Transverse colon (tissue), 4 donors: ENCODE data around the gene C10orf67. TPM values are rescaled to one million over a fixed set of nuclear protein-coding genes. Genes with fewer than 3 reads are reported as not detected.

Experiments
- DNase-seq: peaks from one replicate; pipeline ENCODE4 v3.0.0-alpha.2; 2019
- H3K27ac ChIP-seq, 4 donors: fragments of 200-600 bp; sonication (generic); 2 replicates each; pipeline ENCODE4 v1.5.1; 2016 to 2018; ENCODE audit warnings: inconsistent platforms in 4 of 4
- H3K27me3 ChIP-seq: fragments of 200-600 bp; sonication (generic); 2 replicates; pipeline ENCODE4 v1.5.1; 2017; ENCODE audit warnings: inconsistent platforms
- H3K36me3 ChIP-seq, 4 donors: fragments of 200-600 bp; sonication (generic); 2 replicates each; pipeline ENCODE4 v1.5.1; 2017 to 2019; ENCODE audit warnings: inconsistent platforms in 4 of 4
- H3K4me1 ChIP-seq, 4 donors: fragments of 200-600 bp; sonication (generic); 2 replicates each; pipeline ENCODE4 v1.5.1; 2017 to 2020; ENCODE audit warnings: inconsistent platforms in 4 of 4
- H3K4me3 ChIP-seq, 4 donors: fragments of 200-600 bp; sonication (generic); 1 replicate in 1 of 4; 2 replicates in 3 of 4; pipeline versions ENCODE4 v1.5.1 to v1.6.1; 2017 to 2019; ENCODE audit warnings: inconsistent platforms in 4 of 4
- H3K9me3 ChIP-seq, 2 donors: fragments of 200-600 bp; sonication (generic); 2 replicates each; pipeline ENCODE4 v1.5.1; 2017 to 2019; ENCODE audit warnings: inconsistent platforms in 2 of 2
- EP300 ChIP-seq: sonication (generic); formaldehyde crosslinking; IDR thresholded peaks from one replicate; pipeline ENCODE4 v1.6.1; 2017; ENCODE audit warnings: antibody characterized with exemption, low read depth
- POLR2A ChIP-seq: fragments of 450-650 bp; IDR thresholded peaks from one replicate; pipeline ENCODE4 v1.6.1; 2016; ENCODE audit warnings: antibody characterized with exemption, mild to moderate bottlenecking, moderate library complexity
- POLR2AphosphoS5 ChIP-seq, 3 donors: sonication (generic); formaldehyde crosslinking; IDR thresholded peaks; one replicate each; pipeline ENCODE4 v1.6.1; 2016; ENCODE audit warnings: antibody characterized with exemption in 3 of 3
- WGBS, 2 donors: methylation state at CpG; one replicate each; pipeline ENCODE4 v1.1.5; 2018; ENCODE audit warnings: low coverage in 1 of 2; 5-methylcytosine and 5-hydroxymethylcytosine counted together
- in situ Hi-C, 4 donors: fragments of 200-750 bp; cut with MboI; loops; one replicate each; pipeline versions ENCODE4 v1.15.0 to v1.15.1; 2017; ENCODE audit warnings: low sequenced_read_pairs in 3 of 4, low pct_ligation_motif_present in 1 of 4, low pct_unique_long_range_greater_than_20kb in 1 of 4
- intact Hi-C: fragments of 100-400 bp; cut with DNase I; formaldehyde crosslinking; loops from one replicate; pipeline ENCODE4 v1.15.1; 2023; ENCODE audit warnings: low total_unique reads
- small RNA-seq, 4 donors: library from RNA; depleted of rRNA; stranded (forward); fragments of <200 nt; gene quantifications; one replicate each; pipeline ENCODE3, GENCODE V24; 2016
- total RNA-seq, 4 donors: library from RNA; depleted of rRNA; stranded (reverse); fragments of >200 nt; gene quantifications; one replicate each; pipeline ENCODE4 v1.1.0, GENCODE V29; 2016
- TF ChIP-seq, protein P1 (sequence below), 5 experiments: fragments of 200-600 bp in 3 of 5; fragments of 450-650 bp in 2 of 5; sonication (generic) in 3 of 5; IDR thresholded peaks; 1 replicate in 2 of 5; 2 replicates in 3 of 5; pipeline ENCODE4 v1.5.1; 2016 to 2017; ENCODE audit warnings: antibody characterized with exemption in 5 of 5, inconsistent platforms in 3 of 5, mild to moderate bottlenecking in 2 of 5, moderate library complexity in 1 of 5

Gene C10orf67
- total RNA-seq, 4 donors from 2014 or later = not detected

DNA sequence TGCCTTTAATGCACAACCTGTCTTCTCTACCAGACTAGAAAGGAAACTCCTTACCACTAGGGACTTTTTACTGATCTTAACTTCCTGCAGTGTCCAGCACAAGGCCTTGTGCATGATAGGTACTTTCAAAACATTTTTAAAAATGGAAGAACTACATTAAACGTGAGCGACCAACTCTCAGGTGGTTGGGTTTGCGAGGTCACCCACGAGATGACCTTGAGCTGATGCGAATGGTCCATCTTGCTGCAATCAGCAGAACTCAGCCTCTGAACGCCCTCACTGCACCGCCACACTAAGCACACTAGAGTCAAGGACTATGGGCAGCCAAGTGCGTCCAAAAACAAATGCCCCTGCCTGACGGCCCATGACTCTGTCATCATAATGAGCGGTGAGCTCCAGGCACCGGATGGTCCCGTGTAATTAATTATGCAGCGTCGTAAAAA, 187.3 kb downstream of the C10orf67 start:
- H3K36me3 ChIP-seq = no peaks in the 10 kb centered on the region
- peaks cover 0 to 4% (median 0%) of the 10 kb centered on the region in 4 donors for H3K4me1 ChIP-seq
- no peak for DNase-seq
- H3K9me3 ChIP-seq = no peaks in the 10 kb centered on the region
- TF ChIP-seq POLR2AphosphoS5 (IDR thresholded peaks at IDR 0.05) (no peak), EP300 (no peak), POLR2A (no peak)
- TF ChIP-seq, protein P1, sequence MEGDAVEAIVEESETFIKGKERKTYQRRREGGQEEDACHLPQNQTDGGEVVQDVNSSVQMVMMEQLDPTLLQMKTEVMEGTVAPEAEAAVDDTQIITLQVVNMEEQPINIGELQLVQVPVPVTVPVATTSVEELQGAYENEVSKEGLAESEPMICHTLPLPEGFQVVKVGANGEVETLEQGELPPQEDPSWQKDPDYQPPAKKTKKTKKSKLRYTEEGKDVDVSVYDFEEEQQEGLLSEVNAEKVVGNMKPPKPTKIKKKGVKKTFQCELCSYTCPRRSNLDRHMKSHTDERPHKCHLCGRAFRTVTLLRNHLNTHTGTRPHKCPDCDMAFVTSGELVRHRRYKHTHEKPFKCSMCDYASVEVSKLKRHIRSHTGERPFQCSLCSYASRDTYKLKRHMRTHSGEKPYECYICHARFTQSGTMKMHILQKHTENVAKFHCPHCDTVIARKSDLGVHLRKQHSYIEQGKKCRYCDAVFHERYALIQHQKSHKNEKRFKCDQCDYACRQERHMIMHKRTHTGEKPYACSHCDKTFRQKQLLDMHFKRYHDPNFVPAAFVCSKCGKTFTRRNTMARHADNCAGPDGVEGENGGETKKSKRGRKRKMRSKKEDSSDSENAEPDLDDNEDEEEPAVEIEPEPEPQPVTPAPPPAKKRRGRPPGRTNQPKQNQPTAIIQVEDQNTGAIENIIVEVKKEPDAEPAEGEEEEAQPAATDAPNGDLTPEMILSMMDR (IDR thresholded peaks at IDR 0.05) = no peak
- H3K4me3 ChIP-seq = no peak overlapping the region
- in situ Hi-C loops = loop anchor here in 2 of 4 donors (25.0 kb wide), 2 partner anchors 380 to 1405 kb away; no protein-coding TSS in a partner anchor
- 46 to 49% methylated on average over 9 to 14 of the region's 14 CpGs for WGBS, 2 donors
- H3K27ac ChIP-seq = no peak overlapping the region
- peaks cover 10% of the 10 kb centered on the region for H3K27me3 ChIP-seq
- intact Hi-C loops = no loop called here

DNA sequence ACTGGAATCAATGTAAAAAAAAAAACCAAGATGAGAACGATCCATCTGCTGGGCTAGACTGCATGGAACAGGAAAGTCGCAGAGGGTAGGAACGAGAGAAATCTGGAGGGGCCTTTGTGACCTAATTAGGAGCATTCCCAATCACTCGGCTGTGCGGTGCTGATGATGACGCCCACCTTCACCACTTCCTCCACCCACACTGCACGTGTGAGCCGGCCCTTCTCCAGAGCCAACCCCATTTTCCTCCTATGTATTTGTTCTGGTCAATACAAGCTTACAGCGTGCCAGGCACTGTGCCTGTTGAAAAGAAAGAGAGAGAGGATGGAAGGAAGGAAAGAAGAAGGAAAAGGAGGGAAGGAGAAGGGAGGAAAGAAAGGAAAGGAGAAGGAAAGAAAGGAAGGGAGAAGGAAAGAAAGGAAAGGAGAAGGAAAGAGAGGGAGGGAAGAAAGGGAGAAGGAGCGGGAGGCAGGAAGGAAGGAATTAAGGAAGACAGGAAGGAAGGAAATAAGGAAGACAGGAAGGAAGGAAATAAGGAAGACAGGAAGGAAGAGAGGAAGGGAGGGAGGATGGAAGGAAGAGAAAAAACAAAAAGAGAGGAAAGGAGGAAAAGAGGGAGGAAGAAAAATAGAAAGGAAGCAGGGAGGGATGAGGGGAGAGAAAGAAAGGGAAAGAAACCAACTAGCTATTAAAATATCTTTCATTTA, 188.0 kb downstream of the C10orf67 start:
- no peak overlapping the region for H3K4me3 ChIP-seq
- in situ Hi-C loops (loop anchor here in 2 of 4 donors (25.0 kb wide), 2 partner anchors 381 to 1406 kb away; no protein-coding TSS in a partner anchor), intact Hi-C loops (no loop called here)
- H3K36me3 ChIP-seq = no peaks in the 10 kb centered on the region
- no peak for DNase-seq
- no peaks in the 10 kb centered on the region for H3K9me3 ChIP-seq
- no peak overlapping the region for H3K27ac ChIP-seq
- no peak for TF ChIP-seq EP300
- no peak for TF ChIP-seq POLR2A
- TF ChIP-seq, protein P1 (IDR thresholded peaks at IDR 0.05) = no peak
- TF ChIP-seq POLR2AphosphoS5 (IDR thresholded peaks at IDR 0.05) = no peak
- H3K4me1 ChIP-seq = peaks cover 0 to 4% (median 0%) of the 10 kb centered on the region in 4 donors
- WGBS, 2 donors = 59 to 62% methylated on average over 7 to 10 of the region's 10 CpGs
- peaks cover 10% of the 10 kb centered on the region for H3K27me3 ChIP-seq

DNA sequence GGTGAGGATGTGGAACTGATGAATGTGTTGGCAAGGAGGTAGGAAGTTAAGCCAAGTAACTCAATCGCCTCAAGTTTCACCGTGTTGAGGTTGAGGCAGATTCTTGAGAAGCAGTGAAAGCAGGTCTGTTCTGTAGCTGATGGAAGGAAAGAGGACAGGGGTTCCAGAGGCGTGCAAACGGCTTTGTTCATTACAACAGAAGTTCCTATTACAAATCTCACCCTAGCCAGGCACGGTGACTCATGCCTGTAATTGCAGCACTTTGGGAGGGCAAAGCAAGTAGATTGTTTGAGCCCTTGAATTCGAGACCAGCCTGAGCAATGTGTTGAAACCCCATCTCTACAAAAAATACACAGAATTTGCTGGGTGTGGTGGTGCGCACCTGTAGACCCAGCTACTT, 189.4 kb downstream of the C10orf67 start:
- Histone ChIP-seq H3K9me3 (no peaks in the 10 kb centered on the region), H3K27ac (no peak overlapping the region), H3K4me3 (no peak overlapping the region), H3K4me1 (peaks cover 0 to 4% (median 0%) of the 10 kb centered on the region in 4 donors), H3K36me3 (no peaks in the 10 kb centered on the region), H3K27me3 (peaks cover 10% of the 10 kb centered on the region)
- TF ChIP-seq POLR2AphosphoS5 (IDR thresholded peaks at IDR 0.05) (no peak), EP300 (no peak), POLR2A (no peak)
- TF ChIP-seq, protein P1 (IDR thresholded peaks at IDR 0.05) = no peak
- in situ Hi-C loops (loop anchor here in 2 of 4 donors (25.0 kb wide), 2 partner anchors 382 to 1407 kb away; no protein-coding TSS in a partner anchor), intact Hi-C loops (no loop called here)
- DNase-seq = no peak
- WGBS, 2 donors = 68 to 69% methylated on average over 5 to 7 of the region's 7 CpGs

Small RNA genes within 50 kb of the gene (small RNA-seq; reads per million reads assigned to genes)
- gene MIR1254-2 (0 reads per million in 4 donors), gene RF00561 (0 reads per million in 4 donors)

Other genes with a start within 250 kb of the C10orf67 start
- gene MSRB2, start 249.2 kb downstream of the C10orf67 start, total RNA-seq = 10 to 100 TPM in 3 of 4 donors, 1 to 10 TPM in 1; 7.5 to 29.1 (median 19.2) TPM
- gene PTF1A, start 152.5 kb downstream of the C10orf67 start, total RNA-seq = not detected
- gene OTUD1, start 94.3 kb upstream of the C10orf67 start, total RNA-seq = 10 to 100 TPM; 12.3 to 18.0 (median 16.9) TPM